SK-N-SH treated with all-trans-retinoic acid at 6 μM for 48 hours (cell line): Measurements from ENCODE around the gene CA11.

Experiments used
- ATAC-seq: fragments of 200-7000 bp; cut with Tn5 transposase; 3 replicates; pipeline ENCODE4 v1.9.1; 2020; ENCODE audit warnings: mild to moderate bottlenecking, moderate library complexity
- ARNTL ChIP-seq: fragments of 450-650 bp; formaldehyde crosslinking; IDR thresholded peaks from 2 replicates; pipeline ENCODE4 v1.5.0; 2020; ENCODE audit warnings: low read depth, mild to moderate bottlenecking, moderate library complexity, borderline replicate concordance
- BACH2 ChIP-seq: fragments of 250-450 bp; sonication (Bioruptor Pico); IDR thresholded peaks from 2 replicates; pipeline ENCODE4 v1.9.0; 2021; ENCODE audit warnings: mild to moderate bottlenecking, borderline replicate concordance
- ESRRG ChIP-seq: fragments of 250-450 bp; sonication (Bioruptor Pico); IDR thresholded peaks from 2 replicates; pipeline ENCODE4 v1.6.1; 2021; ENCODE audit warnings: mild to moderate bottlenecking
- GLIS3 ChIP-seq: fragments of 250-450 bp; sonication (Bioruptor Pico); IDR thresholded peaks from 2 replicates; pipeline ENCODE4 v1.5.0; 2020; ENCODE audit warnings: mild to moderate bottlenecking, moderate library complexity
- ISL1 ChIP-seq: fragments of 250-450 bp; sonication (Bioruptor Pico); IDR thresholded peaks from 2 replicates; pipeline ENCODE4 v2.1.2; 2022; ENCODE audit warnings: mild to moderate bottlenecking, moderate library complexity
- OSR1 ChIP-seq: fragments of 250-450 bp; sonication (Bioruptor Pico); IDR thresholded peaks from 2 replicates; pipeline ENCODE4 v1.8.0; 2022; ENCODE audit warnings: moderate library complexity, mild to moderate bottlenecking, inconsistent platforms
- PPARA ChIP-seq: fragments of 250-450 bp; sonication (Bioruptor Pico); IDR thresholded peaks from 2 replicates; pipeline ENCODE4 v1.5.0; 2020; ENCODE audit warnings: mild to moderate bottlenecking, borderline replicate concordance
- RARB ChIP-seq: fragments of 250-450 bp; sonication (Bioruptor Pico); IDR thresholded peaks from 2 replicates; pipeline ENCODE4 v1.8.0; 2021; ENCODE audit warnings: mild to moderate bottlenecking, moderate library complexity
- SNAI2 ChIP-seq: fragments of 250-450 bp; sonication (Bioruptor Pico); IDR thresholded peaks from 2 replicates; pipeline ENCODE4 v1.5.0; 2020; ENCODE audit warnings: mild to moderate bottlenecking, moderate library complexity
- TCF4 ChIP-seq: fragments of 250-450 bp; sonication (Bioruptor Pico); IDR thresholded peaks from 2 replicates; pipeline ENCODE4 v1.8.0; 2021; ENCODE audit warnings: mild to moderate bottlenecking, moderate library complexity, borderline replicate concordance
- TOX ChIP-seq: fragments of 250-450 bp; sonication (Bioruptor Pico); IDR thresholded peaks from 2 replicates; pipeline ENCODE4 v1.8.0; 2021; ENCODE audit warnings: mild to moderate bottlenecking, moderate library complexity, borderline replicate concordance
- ZC3H10 ChIP-seq: fragments of 250-450 bp; sonication (Bioruptor Pico); IDR thresholded peaks from 2 replicates; pipeline ENCODE4 v1.5.1; 2021; ENCODE audit warnings: mild to moderate bottlenecking, moderate library complexity
- ZFP3 ChIP-seq: fragments of 250-450 bp; sonication (Bioruptor Pico); IDR thresholded peaks from 2 replicates; pipeline ENCODE4 v1.5.0; 2020; ENCODE audit warnings: mild to moderate bottlenecking, moderate library complexity
- ZFP30 ChIP-seq: fragments of 450-650 bp; formaldehyde crosslinking; IDR thresholded peaks from 2 replicates; pipeline ENCODE4 v1.5.0; 2022; ENCODE audit warnings: mild to moderate bottlenecking, moderate library complexity
- ZNF565 ChIP-seq: fragments of 450-650 bp; formaldehyde crosslinking; conservative IDR thresholded peaks from 2 replicates; pipeline ENCODE4 v1.5.0; 2020; ENCODE audit warnings: low read depth, mild to moderate bottlenecking, moderate library complexity
- ZNF70 ChIP-seq: fragments of 450-650 bp; formaldehyde crosslinking; IDR thresholded peaks from 2 replicates; pipeline ENCODE4 v1.5.0; 2020; ENCODE audit warnings: mild to moderate bottlenecking, moderate library complexity
- ZNF8 ChIP-seq: fragments of 450-650 bp; formaldehyde crosslinking; IDR thresholded peaks from 2 replicates; pipeline ENCODE4 v1.5.0; 2020; ENCODE audit warnings: mild to moderate bottlenecking, moderate library complexity
- TF ChIP-seq, protein P1 (sequence below): fragments of 250-450 bp; sonication (Bioruptor Pico); IDR thresholded peaks from 2 replicates; pipeline ENCODE4 v1.8.0; 2021; ENCODE audit warnings: low read depth, mild to moderate bottlenecking, moderate library complexity, borderline replicate concordance
- TF ChIP-seq, protein P2 (sequence below): fragments of 250-450 bp; sonication (Bioruptor Pico); IDR thresholded peaks from 2 replicates; pipeline ENCODE4 v1.8.0; 2020; ENCODE audit warnings: mild to moderate bottlenecking, moderate library complexity, borderline replicate concordance
- TF ChIP-seq, protein P3 (sequence below): fragments of 250-450 bp; sonication (Bioruptor Pico); IDR thresholded peaks from 2 replicates; pipeline ENCODE4 v1.5.1; 2021; ENCODE audit warnings: mild to moderate bottlenecking, moderate library complexity

The CA11 gene

GRCh38 chr19:48665786-48666185 is 19.8 kb upstream of the CA11 start:
- ATAC-seq: no peak
- TF ChIP-seq ZFP30 (CRISPR knock-in tag): no peak
- TF ChIP-seq SNAI2 (CRISPR knock-in tag): no peak
- no peak for TF ChIP-seq RARB (CRISPR knock-in tag)
- TF ChIP-seq BACH2 (CRISPR knock-in tag): no peak
- TF ChIP-seq PPARA (CRISPR knock-in tag): no peak
- TF ChIP-seq ZFP3 (CRISPR knock-in tag): no peak
- TF ChIP-seq ESRRG (CRISPR knock-in tag): no peak

DNA sequence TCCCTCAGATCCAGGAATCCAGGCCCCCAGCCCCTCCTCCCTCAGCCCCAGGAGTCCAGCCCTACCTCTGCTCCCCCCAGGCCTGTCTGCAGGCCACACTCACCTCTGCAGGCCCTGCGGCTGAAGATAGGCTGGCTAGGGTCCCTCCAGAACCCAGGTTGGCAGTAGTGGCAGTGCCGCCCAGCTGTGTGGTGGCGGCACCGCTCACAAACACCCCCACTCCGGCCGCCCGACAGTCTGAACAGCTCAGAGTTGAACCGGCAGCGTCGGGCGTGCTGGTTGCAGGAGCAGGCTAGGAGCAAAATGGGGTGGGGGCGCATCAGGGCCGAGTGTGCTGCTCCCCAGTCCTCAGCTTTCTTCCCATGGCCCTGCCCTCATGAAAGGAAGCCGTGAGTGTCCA is 18.5 kb upstream of the CA11 start:
- TF ChIP-seq ZNF8 (CRISPR knock-in tag) (no peak), ESRRG (CRISPR knock-in tag) (no peak), TOX (CRISPR knock-in tag) (no peak)
- ATAC-seq: no peak

DNA sequence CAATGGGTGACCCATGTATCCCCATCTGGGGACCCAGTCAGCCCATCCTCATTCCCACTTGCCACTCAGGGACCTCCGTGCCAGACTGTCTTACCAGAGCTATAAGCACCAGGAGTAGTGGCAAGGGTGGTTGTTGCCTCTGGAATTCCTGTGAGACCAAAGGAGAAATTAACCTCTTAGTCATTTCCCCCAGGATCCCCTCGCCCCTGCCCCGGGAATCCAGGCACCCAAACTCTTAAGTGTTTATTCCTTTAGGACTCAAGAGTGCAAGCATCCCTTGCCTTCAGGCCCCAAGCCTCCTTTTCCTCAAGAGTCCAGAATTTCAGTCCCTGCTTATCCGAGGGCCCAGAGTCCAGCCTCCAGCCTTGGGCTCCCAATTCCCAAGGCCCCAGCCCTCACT is 17.7 kb upstream of the CA11 start:
- TF ChIP-seq OSR1 (CRISPR knock-in tag): no peak
- TF ChIP-seq ZNF8 (CRISPR knock-in tag): no peak
- TF ChIP-seq PPARA (CRISPR knock-in tag): no peak
- TF ChIP-seq GLIS3 (CRISPR knock-in tag): no peak
- TF ChIP-seq, protein P1, sequence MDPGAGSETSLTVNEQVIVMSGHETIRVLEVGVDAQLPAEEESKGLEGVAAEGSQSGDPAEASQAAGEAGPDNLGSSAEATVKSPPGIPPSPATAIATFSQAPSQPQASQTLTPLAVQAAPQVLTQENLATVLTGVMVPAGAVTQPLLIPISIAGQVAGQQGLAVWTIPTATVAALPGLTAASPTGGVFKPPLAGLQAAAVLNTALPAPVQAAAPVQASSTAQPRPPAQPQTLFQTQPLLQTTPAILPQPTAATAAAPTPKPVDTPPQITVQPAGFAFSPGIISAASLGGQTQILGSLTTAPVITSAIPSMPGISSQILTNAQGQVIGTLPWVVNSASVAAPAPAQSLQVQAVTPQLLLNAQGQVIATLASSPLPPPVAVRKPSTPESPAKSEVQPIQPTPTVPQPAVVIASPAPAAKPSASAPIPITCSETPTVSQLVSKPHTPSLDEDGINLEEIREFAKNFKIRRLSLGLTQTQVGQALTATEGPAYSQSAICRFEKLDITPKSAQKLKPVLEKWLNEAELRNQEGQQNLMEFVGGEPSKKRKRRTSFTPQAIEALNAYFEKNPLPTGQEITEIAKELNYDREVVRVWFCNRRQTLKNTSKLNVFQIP: no peak
- TF ChIP-seq, protein P2, sequence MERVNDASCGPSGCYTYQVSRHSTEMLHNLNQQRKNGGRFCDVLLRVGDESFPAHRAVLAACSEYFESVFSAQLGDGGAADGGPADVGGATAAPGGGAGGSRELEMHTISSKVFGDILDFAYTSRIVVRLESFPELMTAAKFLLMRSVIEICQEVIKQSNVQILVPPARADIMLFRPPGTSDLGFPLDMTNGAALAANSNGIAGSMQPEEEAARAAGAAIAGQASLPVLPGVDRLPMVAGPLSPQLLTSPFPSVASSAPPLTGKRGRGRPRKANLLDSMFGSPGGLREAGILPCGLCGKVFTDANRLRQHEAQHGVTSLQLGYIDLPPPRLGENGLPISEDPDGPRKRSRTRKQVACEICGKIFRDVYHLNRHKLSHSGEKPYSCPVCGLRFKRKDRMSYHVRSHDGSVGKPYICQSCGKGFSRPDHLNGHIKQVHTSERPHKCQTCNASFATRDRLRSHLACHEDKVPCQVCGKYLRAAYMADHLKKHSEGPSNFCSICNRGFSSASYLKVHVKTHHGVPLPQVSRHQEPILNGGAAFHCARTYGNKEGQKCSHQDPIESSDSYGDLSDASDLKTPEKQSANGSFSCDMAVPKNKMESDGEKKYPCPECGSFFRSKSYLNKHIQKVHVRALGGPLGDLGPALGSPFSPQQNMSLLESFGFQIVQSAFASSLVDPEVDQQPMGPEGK (CRISPR knock-in tag): no peak
- no peak for TF ChIP-seq ZFP30 (CRISPR knock-in tag)
- TF ChIP-seq ZNF70 (CRISPR knock-in tag): no peak
- TF ChIP-seq, all 23 proteins: peak for 0

GRCh38 chr19:48661711-48662090 is 15.7 kb upstream of the CA11 start:
- ATAC-seq: no peak
- TF ChIP-seq, protein P2 (CRISPR knock-in tag): no peak
- TF ChIP-seq, protein P3, sequence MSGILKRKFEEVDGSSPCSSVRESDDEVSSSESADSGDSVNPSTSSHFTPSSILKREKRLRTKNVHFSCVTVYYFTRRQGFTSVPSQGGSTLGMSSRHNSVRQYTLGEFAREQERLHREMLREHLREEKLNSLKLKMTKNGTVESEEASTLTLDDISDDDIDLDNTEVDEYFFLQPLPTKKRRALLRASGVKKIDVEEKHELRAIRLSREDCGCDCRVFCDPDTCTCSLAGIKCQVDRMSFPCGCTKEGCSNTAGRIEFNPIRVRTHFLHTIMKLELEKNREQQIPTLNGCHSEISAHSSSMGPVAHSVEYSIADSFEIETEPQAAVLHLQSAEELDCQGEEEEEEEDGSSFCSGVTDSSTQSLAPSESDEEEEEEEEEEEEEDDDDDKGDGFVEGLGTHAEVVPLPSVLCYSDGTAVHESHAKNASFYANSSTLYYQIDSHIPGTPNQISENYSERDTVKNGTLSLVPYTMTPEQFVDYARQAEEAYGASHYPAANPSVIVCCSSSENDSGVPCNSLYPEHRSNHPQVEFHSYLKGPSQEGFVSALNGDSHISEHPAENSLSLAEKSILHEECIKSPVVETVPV (CRISPR knock-in tag): no peak
- no peak for TF ChIP-seq ESRRG (CRISPR knock-in tag)
- no peak for TF ChIP-seq TCF4 (CRISPR knock-in tag)
- no peak for TF ChIP-seq SNAI2 (CRISPR knock-in tag)
- TF ChIP-seq RARB (CRISPR knock-in tag): no peak
- no peak for TF ChIP-seq GLIS3 (CRISPR knock-in tag)
- TF ChIP-seq ZC3H10 (CRISPR knock-in tag): no peak
- TF ChIP-seq PPARA (CRISPR knock-in tag): no peak
- no peak for TF ChIP-seq OSR1 (CRISPR knock-in tag)
- TF ChIP-seq ZNF565 (CRISPR knock-in tag): no peak
- TF ChIP-seq ARNTL: no peak
- TF ChIP-seq ZFP3 (CRISPR knock-in tag): no peak
- no peak for TF ChIP-seq BACH2 (CRISPR knock-in tag)
- TF ChIP-seq, protein P1: no peak
- TF ChIP-seq ZNF8 (CRISPR knock-in tag): no peak
- no peak for TF ChIP-seq TOX (CRISPR knock-in tag)
- TF ChIP-seq ZFP30 (CRISPR knock-in tag): no peak
- no peak for TF ChIP-seq ISL1 (CRISPR knock-in tag)

More for the DNA sequence above, 17.7 kb upstream of the CA11 start:
- ATAC-seq: no peak
